Kidney (tissue), 14 donors: ENCODE data around the gene TCF21. TPM values are rescaled to one million over a fixed set of nuclear protein-coding genes. Genes with fewer than 3 reads are reported as not detected.

Source experiments
- DNase-seq, 5 donors: peaks; one replicate each; pipeline ENCODE4 v3.0.0-alpha.2; 2013 to 2020
- FAIRE-seq: peaks from 2 replicates; lab custom pipeline; 2012; peaks lifted over from hg19 to GRCh38; lab: Jason Lieb, UNC
- H3K27ac ChIP-seq, 2 donors: one replicate each; pipeline ENCODE4 v1.7.0; 2013; ENCODE audit warnings: low read depth in 2 of 2, low read length in 2 of 2, inconsistent platforms in 1 of 2
- H3K27me3 ChIP-seq: one replicate; pipeline ENCODE4 v1.7.1; 2013; ENCODE audit warnings: low read length, inconsistent platforms; ENCODE audit not compliant: control insufficient read depth, insufficient read depth
- H3K36me3 ChIP-seq, 3 donors: one replicate each; pipeline versions ENCODE4 v1.7.0 to v1.7.1; 2013; ENCODE audit warnings: low read length in 3 of 3, control low read depth in 1 of 3, inconsistent platforms in 1 of 3; ENCODE audit not compliant: insufficient read depth in 3 of 3, control insufficient read depth in 2 of 3
- H3K4me1 ChIP-seq, 3 donors: one replicate each; pipeline versions ENCODE4 v1.7.0 to v1.7.1; 2013; ENCODE audit warnings: low read length in 3 of 3, inconsistent platforms in 1 of 3, low read depth in 1 of 3; ENCODE audit not compliant: control insufficient read depth in 2 of 3, insufficient read depth in 2 of 3
- H3K4me3 ChIP-seq, 3 donors: one replicate each; pipeline versions ENCODE4 v1.7.0 to v1.8.1; 2013; ENCODE audit warnings: low read length in 3 of 3, control low read depth in 1 of 3, inconsistent platforms in 1 of 3
- H3K9ac ChIP-seq, 3 donors: one replicate each; pipeline versions ENCODE4 v1.7.0 to v1.7.1; 2013; ENCODE audit warnings: low read length in 3 of 3, control low read depth in 1 of 3, inconsistent platforms in 1 of 3
- H3K9me3 ChIP-seq, 3 donors: one replicate each; pipeline versions ENCODE4 v1.7.0 to v1.7.1; 2013; ENCODE audit warnings: low read length in 3 of 3, control low read depth in 1 of 3, inconsistent platforms in 1 of 3; ENCODE audit not compliant: control insufficient read depth in 2 of 3, insufficient read depth in 1 of 3
- CTCF ChIP-seq: IDR thresholded peaks from 3 replicates; pipeline ENCODE4 v1.5.1; 2012; ENCODE audit warnings: mild to moderate bottlenecking, moderate library complexity, borderline replicate concordance; ENCODE audit not compliant: insufficient read depth; ENCODE audit errors: extremely low read depth
- intact Hi-C: fragments of 100-400 bp; cut with DNase I; formaldehyde crosslinking; loops from one replicate; pipeline ENCODE4 v1.11.1; 2022
- polyA plus RNA-seq: library from polyadenylated mRNA; stranded (reverse); fragments of 350-450 nt; fragmentation: Illumina TruSeq; extraction: RNeasy Lipid Tissue Mini Kit (QIAGEN cat#74804); gene quantifications from one replicate; pipeline ENCODE4 v1.2.3, GENCODE V29; 2014; ENCODE audit warnings: low read depth, low replicate concordance; ENCODE audit not compliant: insufficient read depth
- total RNA-seq: library from RNA; stranded (reverse); fragmentation: NEBNext Ultra II Directional; extraction: Animal tissue kit (Norgen Biotek cat#: 25700); gene quantifications from one replicate; pipeline ENCODE4 v1.2.1, GENCODE V29; 2021
- donor health status: control.
- donor health status: control.
- donor health status: control.
- donor health status: control.
- donor health status: control.
- donor health status: DM: yes; HTN: yes; CAD: no.
- donor health status: Normal renal cell carcinoma (clear cell type).

TCF21 gene
- total and polyA plus RNA-seq, 2 donors from 2014 or later, result 6.3 to 28.8 TPM

- Histone ChIP-seq H3K9me3 (no peaks in the 10 kb centered on the region), H3K4me3 (no peak overlapping the region), H3K4me1 (peaks cover 0 to 3% (median 0%) of the 10 kb centered on the region in 3 donors), H3K27ac (no peak overlapping the region), H3K36me3 (no peaks in the 10 kb centered on the region), H3K9ac (peak overlapping the region in 1 of 3 donors; percentile 4), H3K27me3 (peaks cover 2% of the 10 kb centered on the region)
- intact Hi-C loops, result no loop called here
- no peak for DNase-seq
- no peak for FAIRE-seq
- no peak for TF ChIP-seq CTCF
Measured at GRCh38 chr6:133886104-133886775, 2.7 kb upstream of the TCF21 start.

GRCh38 chr6:133887156-133887879, 1.6 kb upstream of the TCF21 start:
- intact Hi-C loops, result no loop called here
- peak overlapping the region in 1 of 3 donors; percentile 33 for H3K4me3 ChIP-seq
- FAIRE-seq, result no peak
- no peak overlapping the region for H3K9ac ChIP-seq
- TF ChIP-seq CTCF, result no peak
- H3K36me3 ChIP-seq, result no peaks in the 10 kb centered on the region
- peaks cover 0 to 3% (median 0%) of the 10 kb centered on the region in 3 donors for H3K4me1 ChIP-seq
- peak in 2 of 5 donors; percentile 65 to 77 for DNase-seq
- H3K27ac ChIP-seq, result no peak overlapping the region
- no peaks in the 10 kb centered on the region for H3K9me3 ChIP-seq
- peaks cover 2% of the 10 kb centered on the region for H3K27me3 ChIP-seq

- Histone ChIP-seq H3K9me3 (no peaks in the 10 kb centered on the region), H3K4me1 (peaks cover 0 to 3% (median 0%) of the 10 kb centered on the region in 3 donors), H3K36me3 (peaks cover 0 to under 1% (median 0%) of the 10 kb centered on the region in 3 donors), H3K9ac (peak overlapping the region in 1 of 3 donors; percentile 70), H3K27me3 (peaks cover 4% of the 10 kb centered on the region), H3K4me3 (peak overlapping the region in 2 of 3 donors; percentile 66 to 77), H3K27ac (no peak overlapping the region)
- no peak for TF ChIP-seq CTCF
- DNase-seq (peak in 2 of 5 donors; percentile 52 to 69), FAIRE-seq (no peak)
- intact Hi-C loops, result no loop called here
Measured at GRCh38 chr6:133887880-133888230, 1.1 kb upstream of the TCF21 start.
